Gastrocnemius medialis (tissue), 4 donors: ENCODE data around the gene MOB3B. TPM values are rescaled to one million over a fixed set of nuclear protein-coding genes. Genes with fewer than 3 reads are reported as not detected.

Experiments used
- ATAC-seq, 2 donors: fragments of 150-250 bp; one replicate each; pipeline ENCODE4 v1.9.1; 2016
- DNase-seq, 2 donors: peaks; one replicate each; pipeline ENCODE4 v3.0.0-alpha.2; 2019
- H3K27ac ChIP-seq, 4 donors: fragments of 200-600 bp; sonication (generic); 1 replicate in 1 of 4; 2 replicates in 3 of 4; pipeline ENCODE4 v1.5.1; 2016 to 2018; ENCODE audit warnings: mild to moderate bottlenecking in 2 of 4, moderate library complexity in 1 of 4
- H3K27me3 ChIP-seq, 3 donors: fragments of 200-600 bp; sonication (generic) in 2 of 3; 1 replicate in 1 of 3; 2 replicates in 2 of 3; pipeline versions ENCODE4 v1.5.1 to v1.6.0; 2016 to 2019; ENCODE audit warnings: mild to moderate bottlenecking in 1 of 3, moderate library complexity in 1 of 3
- H3K36me3 ChIP-seq, 2 donors: fragments of 200-600 bp; sonication (generic) in 1 of 2; one replicate each; pipeline ENCODE4 v1.5.1; 2017 to 2018
- H3K4me1 ChIP-seq, 2 donors: fragments of 200-600 bp; sonication (generic) in 1 of 2; one replicate each; pipeline ENCODE4 v1.5.1; 2016 to 2017; ENCODE audit warnings: mild to moderate bottlenecking in 2 of 2
- H3K4me3 ChIP-seq, 4 donors: fragments of 200-600 bp; sonication (generic) in 3 of 4; 1 replicate in 1 of 4; 2 replicates in 3 of 4; pipeline ENCODE4 v1.5.1; 2016 to 2019; ENCODE audit warnings: mild to moderate bottlenecking in 2 of 4
- H3K9me3 ChIP-seq, 3 donors: fragments of 200-600 bp; sonication (generic) in 2 of 3; 1 replicate in 1 of 3; 2 replicates in 2 of 3; pipeline ENCODE4 v1.5.1; 2016 to 2019
- CTCF ChIP-seq, 5 experiments: fragments of 450-650 bp in 3 of 5; fragments of 200-600 bp in 2 of 5; sonication (generic) in 2 of 5; IDR thresholded peaks in 4 of 5; conservative IDR thresholded peaks in 1 of 5; 1 replicate in 4 of 5; 2 replicates in 1 of 5; pipeline ENCODE4 v1.5.1; 2016 to 2019; ENCODE audit warnings: antibody characterized with exemption in 5 of 5, mild to moderate bottlenecking in 3 of 5, moderate library complexity in 3 of 5
- POLR2A ChIP-seq, 2 donors: fragments of 450-650 bp; IDR thresholded peaks; one replicate each; pipeline ENCODE4 v1.6.1; 2017; ENCODE audit warnings: antibody characterized with exemption in 2 of 2, mild to moderate bottlenecking in 2 of 2, moderate library complexity in 2 of 2
- in situ Hi-C, 4 donors: fragments of 200-750 bp; cut with MboI; loops; one replicate each; pipeline versions ENCODE4 v1.15.0 to v1.8.0; 2017; ENCODE audit warnings: low sequenced_read_pairs in 4 of 4
- intact Hi-C: fragments of 100-400 bp; cut with DNase I; formaldehyde crosslinking; loops from one replicate; pipeline ENCODE4 v1.15.1; 2023; ENCODE audit warnings: low total_unique reads
- total RNA-seq, 4 donors: library from RNA; depleted of rRNA; stranded (reverse); fragments of >200 nt; gene quantifications; one replicate each; pipeline versions ENCODE4 v1.1.0 to v1.2.3, GENCODE V29; 2016

Gene MOB3B
- total RNA-seq, 4 donors from 2014 or later, result 3.4 to 16.3 (median 12.7) TPM

- Histone ChIP-seq H3K36me3 (no peaks in the 10 kb centered on the region), H3K4me3 (no peak overlapping the region), H3K4me1 (no peaks in the 10 kb centered on the region), H3K27me3 (no peaks in the 10 kb centered on the region), H3K9me3 (no peaks in the 10 kb centered on the region), H3K27ac (no peak overlapping the region)
- no peak for TF ChIP-seq CTCF (IDR thresholded peaks at IDR 0.05 in 4 of 5, conservative IDR thresholded peaks at IDR 0.05 in 1 of 5)
- no peak for TF ChIP-seq POLR2A (IDR thresholded peaks at IDR 0.05)
- no peak for ATAC-seq
- intact Hi-C loops, result no loop called here
- in situ Hi-C loops, result no loop called here
- DNase-seq, result no peak
Observed at GRCh38 chr9:27483576-27483975, 46.0 kb downstream of the MOB3B start.

GRCh38 chr9:27482709-27483108 lies 46.9 kb downstream of the MOB3B start:
- ATAC-seq, result no peak
- no peak overlapping the region for H3K4me3 ChIP-seq
- no peak for DNase-seq
- in situ Hi-C loops, result no loop called here
- H3K27me3 ChIP-seq, result no peaks in the 10 kb centered on the region
- no peaks in the 10 kb centered on the region for H3K9me3 ChIP-seq
- intact Hi-C loops, result no loop called here
- no peaks in the 10 kb centered on the region for H3K4me1 ChIP-seq
- H3K27ac ChIP-seq, result no peak overlapping the region
- no peak for TF ChIP-seq POLR2A (IDR thresholded peaks at IDR 0.05)
- TF ChIP-seq CTCF (IDR thresholded peaks at IDR 0.05 in 4 of 5, conservative IDR thresholded peaks at IDR 0.05 in 1 of 5), result no peak
- no peaks in the 10 kb centered on the region for H3K36me3 ChIP-seq

GRCh38 chr9:27478322-27478721 lies 51.3 kb downstream of the MOB3B start:
- ATAC-seq (no peak), DNase-seq (no peak)
- Histone ChIP-seq H3K36me3 (no peaks in the 10 kb centered on the region), H3K4me3 (no peak overlapping the region), H3K27ac (no peak overlapping the region), H3K4me1 (peaks cover 10 to 16% of the 10 kb centered on the region in 2 donors), H3K27me3 (no peaks in the 10 kb centered on the region), H3K9me3 (no peaks in the 10 kb centered on the region)
- no peak for TF ChIP-seq POLR2A (IDR thresholded peaks at IDR 0.05)
- no peak for TF ChIP-seq CTCF (IDR thresholded peaks at IDR 0.05 in 4 of 5, conservative IDR thresholded peaks at IDR 0.05 in 1 of 5)
- intact Hi-C loops, result loop anchor here (10.0 kb wide), 1 partner anchor 144 kb away; no protein-coding TSS in a partner anchor
- in situ Hi-C loops, result loop anchor here in 1 of 4 donors (10.0 kb wide), 1 partner anchor 54 kb away; no protein-coding TSS in a partner anchor

GRCh38 chr9:27476870-27477515 lies 52.6 kb downstream of the MOB3B start:
- Histone ChIP-seq H3K4me3 (no peak overlapping the region), H3K27ac (no peak overlapping the region), H3K9me3 (no peaks in the 10 kb centered on the region), H3K4me1 (peaks cover 19 to 24% of the 10 kb centered on the region in 2 donors), H3K36me3 (no peaks in the 10 kb centered on the region), H3K27me3 (no peaks in the 10 kb centered on the region)
- in situ Hi-C loops (loop anchor here in 1 of 4 donors (10.0 kb wide), 1 partner anchor 52 kb away; no protein-coding TSS in a partner anchor), intact Hi-C loops (loop anchor here (10.0 kb wide), 1 partner anchor 142 kb away; no protein-coding TSS in a partner anchor)
- DNase-seq (no peak), ATAC-seq (no peak)
- TF ChIP-seq CTCF (IDR thresholded peaks at IDR 0.05 in 4 of 5, conservative IDR thresholded peaks at IDR 0.05 in 1 of 5) (no peak), POLR2A (IDR thresholded peaks at IDR 0.05) (no peak)
